Lung (tissue), 12 donors: ENCODE data around the gene ADK. TPM values are rescaled to one million over a fixed set of nuclear protein-coding genes. Genes with fewer than 3 reads are reported as not detected.

Experiments
- ATAC-seq: fragments of 200-7000 bp; cut with Tn5 transposase; one replicate; pipeline ENCODE4 v1.9.1; 2020; ENCODE audit warnings: moderate number of reproducible peaks; ENCODE audit not compliant: insufficient read depth, low FRiP score
- DNase-seq, 3 donors: peaks; one replicate each; pipeline ENCODE4 v3.0.0-alpha.2; 2013 to 2017
- H3K27ac ChIP-seq, 2 donors: one replicate each; pipeline ENCODE4 v1.5.1; 2013; ENCODE audit warnings: mild to moderate bottlenecking in 2 of 2, moderate library complexity in 2 of 2, control low read depth in 1 of 2, inconsistent platforms in 1 of 2, low read depth in 1 of 2, low read length in 1 of 2
- H3K27me3 ChIP-seq, 3 donors: one replicate each; pipeline ENCODE4 v1.5.1; 2013; ENCODE audit warnings: low read length in 2 of 3; ENCODE audit not compliant: control insufficient read depth in 3 of 3, insufficient read depth in 3 of 3
- H3K36me3 ChIP-seq, 4 donors: one replicate each; pipeline ENCODE4 v1.5.1; 2013; ENCODE audit warnings: low read length in 4 of 4, mild to moderate bottlenecking in 1 of 4, moderate library complexity in 1 of 4; ENCODE audit not compliant: control insufficient read depth in 4 of 4, insufficient read depth in 4 of 4
- H3K4me1 ChIP-seq, 5 donors: one replicate each; pipeline ENCODE4 v1.5.1; 2013; ENCODE audit warnings: low read length in 5 of 5, mild to moderate bottlenecking in 2 of 5, moderate library complexity in 1 of 5; ENCODE audit not compliant: control insufficient read depth in 5 of 5, insufficient read depth in 5 of 5
- H3K4me3 ChIP-seq: one replicate; pipeline ENCODE4 v1.5.1; 2013; ENCODE audit warnings: mild to moderate bottlenecking, control low read depth, moderate library complexity
- H3K9ac ChIP-seq, 2 donors: one replicate each; pipeline ENCODE4 v1.5.1; 2013; ENCODE audit warnings: low read length in 2 of 2, control low read depth in 1 of 2; ENCODE audit not compliant: insufficient read depth in 1 of 2
- H3K9me3 ChIP-seq, 4 donors: one replicate each; pipeline ENCODE4 v1.5.1; 2013; ENCODE audit warnings: low read length in 3 of 4, mild to moderate bottlenecking in 1 of 4, moderate library complexity in 1 of 4; ENCODE audit not compliant: control insufficient read depth in 4 of 4, insufficient read depth in 3 of 4
- WGBS, 2 donors: extraction: QIAGEN DNeasy Blood & Tissue Kit; methylation state at CpG; one replicate each; pipeline ENCODE4 v1.1.7; 2013; 5-methylcytosine and 5-hydroxymethylcytosine counted together
- polyA plus RNA-seq, 2 donors: library from polyadenylated mRNA; stranded (reverse); fragments of 200-250 nt; gene quantifications; one replicate each; pipeline ENCODE4 v1.2.1, GENCODE V29; 2013
- total RNA-seq, 2 donors: library from RNA; depleted of rRNA in 1 of 2; stranded (reverse); fragments of >200 nt in 1 of 2; gene quantifications; one replicate each; pipeline ENCODE4 v1.2.1, GENCODE V29; 2014 to 2021
- TF ChIP-seq, protein P1 (sequence below): IDR thresholded peaks from 2 replicates; pipeline ENCODE4 v1.5.1; 2012; ENCODE audit warnings: mild to moderate bottlenecking; ENCODE audit errors: control extremely low read depth, extremely low read depth
- donor health status: control.
- donor health status: control.
- donor health status: Bipolar disorder and iron deficiency.
- donor health status: healthy.
- donor health status: DM: yes; HTN: yes; CAD: no.

Gene ADK
- total and polyA plus RNA-seq, 4 donors: 31.6 to 82.3 (median 42.9) TPM

- H3K27ac ChIP-seq: peak overlapping the region in 1 of 2 donors; percentile 82
- DNase-seq (peak in 2 of 3 donors; percentile 46 to 64), ATAC-seq (peak; percentile 56)
- peaks cover 0 to 4% (median 3%) of the 10 kb centered on the region in 5 donors for H3K4me1 ChIP-seq
- H3K36me3 ChIP-seq: peaks cover 0 to 4% (median 0%) of the 10 kb centered on the region in 4 donors
- H3K9me3 ChIP-seq: peaks cover 0 to 2% (median 0%) of the 10 kb centered on the region in 4 donors
- no peaks in the 10 kb centered on the region for H3K27me3 ChIP-seq
- TF ChIP-seq, protein P1, sequence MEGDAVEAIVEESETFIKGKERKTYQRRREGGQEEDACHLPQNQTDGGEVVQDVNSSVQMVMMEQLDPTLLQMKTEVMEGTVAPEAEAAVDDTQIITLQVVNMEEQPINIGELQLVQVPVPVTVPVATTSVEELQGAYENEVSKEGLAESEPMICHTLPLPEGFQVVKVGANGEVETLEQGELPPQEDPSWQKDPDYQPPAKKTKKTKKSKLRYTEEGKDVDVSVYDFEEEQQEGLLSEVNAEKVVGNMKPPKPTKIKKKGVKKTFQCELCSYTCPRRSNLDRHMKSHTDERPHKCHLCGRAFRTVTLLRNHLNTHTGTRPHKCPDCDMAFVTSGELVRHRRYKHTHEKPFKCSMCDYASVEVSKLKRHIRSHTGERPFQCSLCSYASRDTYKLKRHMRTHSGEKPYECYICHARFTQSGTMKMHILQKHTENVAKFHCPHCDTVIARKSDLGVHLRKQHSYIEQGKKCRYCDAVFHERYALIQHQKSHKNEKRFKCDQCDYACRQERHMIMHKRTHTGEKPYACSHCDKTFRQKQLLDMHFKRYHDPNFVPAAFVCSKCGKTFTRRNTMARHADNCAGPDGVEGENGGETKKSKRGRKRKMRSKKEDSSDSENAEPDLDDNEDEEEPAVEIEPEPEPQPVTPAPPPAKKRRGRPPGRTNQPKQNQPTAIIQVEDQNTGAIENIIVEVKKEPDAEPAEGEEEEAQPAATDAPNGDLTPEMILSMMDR: no peak
- H3K4me3 ChIP-seq: no peak overlapping the region
- no peak overlapping the region for H3K9ac ChIP-seq
- 25 to 30% methylated on average over 6 of the region's 6 CpGs for WGBS, 2 donors
Observed at GRCh38 chr10:74238031-74238431, 87.0 kb downstream of the ADK start.

GRCh38 chr10:74238516-74238915, 87.5 kb downstream of the ADK start:
- ATAC-seq: no peak
- Histone ChIP-seq H3K27me3 (no peaks in the 10 kb centered on the region), H3K27ac (no peak overlapping the region), H3K4me1 (peaks cover 0 to 4% (median 3%) of the 10 kb centered on the region in 5 donors), H3K9me3 (peaks cover 0 to 2% (median 0%) of the 10 kb centered on the region in 4 donors), H3K36me3 (peaks cover 0 to 6% (median under 1%) of the 10 kb centered on the region in 4 donors), H3K9ac (no peak overlapping the region), H3K4me3 (no peak overlapping the region)
- TF ChIP-seq, protein P1: no peak
- WGBS, 2 donors: 81% methylated on average over 2 of the region's 2 CpGs
- no peak for DNase-seq

DNA sequence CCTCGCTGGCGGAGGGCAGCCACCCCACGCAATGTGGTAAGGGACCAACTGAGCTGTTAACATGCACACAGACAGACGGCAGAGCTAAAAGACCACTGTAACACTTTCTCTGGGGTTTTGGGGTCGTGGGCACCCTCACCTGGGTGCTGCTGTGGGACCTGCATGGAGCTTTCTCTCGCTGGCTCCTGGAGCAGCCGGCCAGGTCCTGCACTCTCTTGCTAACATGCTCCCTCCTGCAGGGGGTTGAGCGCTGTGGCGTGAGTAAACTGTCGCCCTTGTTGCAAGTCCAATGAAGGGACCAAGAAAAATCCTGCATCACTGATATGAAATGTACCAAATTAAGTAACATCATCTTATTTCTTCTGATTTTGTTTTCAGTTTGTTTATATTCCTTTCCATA, 92.0 kb downstream of the ADK start:
- Histone ChIP-seq H3K4me3 (no peak overlapping the region), H3K4me1 (peaks cover 0 to 4% (median 3%) of the 10 kb centered on the region in 5 donors), H3K36me3 (peaks cover 0 to 6% (median 1%) of the 10 kb centered on the region in 4 donors), H3K27ac (no peak overlapping the region), H3K27me3 (no peaks in the 10 kb centered on the region), H3K9ac (no peak overlapping the region), H3K9me3 (peaks cover 0 to 2% (median 0%) of the 10 kb centered on the region in 4 donors)
- DNase-seq (no peak), ATAC-seq (no peak)
- TF ChIP-seq, protein P1: no peak
- 91 to 96% methylated on average over 10 of the region's 10 CpGs for WGBS, 2 donors
